Activated T-helper 9 cell treated with anti-CD3 and anti-CD28 coated beads, Interleukin-2, amount 50 U/mL, for 16 hours (primary cell): ENCODE data around the gene CCDC157.
A peak's percentile ranks its signal among the peaks of the same experiment; 100 is the strongest.
"Not testable (repeated sequence)": the region's sequence is repeated elsewhere in the genome, so short reads cannot be mapped to it uniquely, and the experiment has no call there.

Source experiments
- DNase-seq: peaks from one replicate; pipeline ENCODE4 v3.0.0-alpha.2; 2020; ENCODE audit warnings: low read depth

CCDC157 gene

GRCh38 chr22:30390974-30391691 lies 34.3 kb downstream of the CCDC157 start:
- DNase-seq, result peak; percentile 66

- no peak for DNase-seq
Measured at GRCh38 chr22:30392661-30393321, 36.0 kb downstream of the CCDC157 start.

GRCh38 chr22:30393322-30393680 lies 36.5 kb downstream of the CCDC157 start:
- no peak for DNase-seq

GRCh38 chr22:30393885-30394284 lies 37.1 kb downstream of the CCDC157 start:
- DNase-seq, result no peak

- peak; percentile 45 for DNase-seq
Measured at GRCh38 chr22:30396871-30397655, 40.3 kb downstream of the CCDC157 start, which contains the start of gene SEC14L2. Gene SEC14L2, plus strand, starts transcription at chr22:30397018. Its CDS starts 99 bp downstream, at chr22:30397117.

- no peak for DNase-seq
Measured at GRCh38 chr22:30397656-30398635, 41.1 kb downstream of the CCDC157 start.

GRCh38 chr22:30398685-30399680 lies 42.2 kb downstream of the CCDC157 start:
- DNase-seq, result no peak

GRCh38 chr22:30399718-30400117 lies 42.9 kb downstream of the CCDC157 start:
- DNase-seq, result no peak

- DNase-seq, result no peak
Measured at GRCh38 chr22:30400159-30400558, 43.4 kb downstream of the CCDC157 start.

- DNase-seq, result not testable (repeated sequence)
Measured at GRCh38 chr22:30401024-30401423, 44.2 kb downstream of the CCDC157 start.

- DNase-seq, result no peak
Measured at GRCh38 chr22:30402028-30402765, 45.4 kb downstream of the CCDC157 start.

- not testable (repeated sequence) for DNase-seq
Measured at GRCh38 chr22:30402766-30403104, 45.9 kb downstream of the CCDC157 start.

- no peak for DNase-seq
Measured at GRCh38 chr22:30404307-30404706, 47.5 kb downstream of the CCDC157 start.

GRCh38 chr22:30405731-30406130 lies 48.9 kb downstream of the CCDC157 start:
- no peak for DNase-seq

- DNase-seq, result no peak
Measured at GRCh38 chr22:30406400-30406799, 49.6 kb downstream of the CCDC157 start.

- DNase-seq, result no peak
Measured at GRCh38 chr22:30408388-30409102, 51.7 kb downstream of the CCDC157 start.

- no peak for DNase-seq
Measured at GRCh38 chr22:30411780-30412179, 55.0 kb downstream of the CCDC157 start.

GRCh38 chr22:30413001-30413400 lies 56.2 kb downstream of the CCDC157 start:
- DNase-seq, result no peak
